T1000 (cell line): Measurements from ENCODE around the gene FKBP1A.

Experiments used
- DNase-seq: peaks from one replicate; lab custom pipeline; 2025; ENCODE audit warnings: mixed read lengths; lab: John Stamatoyannopoulos, UW

FKBP1A gene

GRCh38 chr20:1383623-1384404 is 9.0 kb downstream of the FKBP1A start:
- DNase-seq, result no peak

GRCh38 chr20:1382670-1383069 is 10.2 kb downstream of the FKBP1A start:
- DNase-seq, result no peak

DNA sequence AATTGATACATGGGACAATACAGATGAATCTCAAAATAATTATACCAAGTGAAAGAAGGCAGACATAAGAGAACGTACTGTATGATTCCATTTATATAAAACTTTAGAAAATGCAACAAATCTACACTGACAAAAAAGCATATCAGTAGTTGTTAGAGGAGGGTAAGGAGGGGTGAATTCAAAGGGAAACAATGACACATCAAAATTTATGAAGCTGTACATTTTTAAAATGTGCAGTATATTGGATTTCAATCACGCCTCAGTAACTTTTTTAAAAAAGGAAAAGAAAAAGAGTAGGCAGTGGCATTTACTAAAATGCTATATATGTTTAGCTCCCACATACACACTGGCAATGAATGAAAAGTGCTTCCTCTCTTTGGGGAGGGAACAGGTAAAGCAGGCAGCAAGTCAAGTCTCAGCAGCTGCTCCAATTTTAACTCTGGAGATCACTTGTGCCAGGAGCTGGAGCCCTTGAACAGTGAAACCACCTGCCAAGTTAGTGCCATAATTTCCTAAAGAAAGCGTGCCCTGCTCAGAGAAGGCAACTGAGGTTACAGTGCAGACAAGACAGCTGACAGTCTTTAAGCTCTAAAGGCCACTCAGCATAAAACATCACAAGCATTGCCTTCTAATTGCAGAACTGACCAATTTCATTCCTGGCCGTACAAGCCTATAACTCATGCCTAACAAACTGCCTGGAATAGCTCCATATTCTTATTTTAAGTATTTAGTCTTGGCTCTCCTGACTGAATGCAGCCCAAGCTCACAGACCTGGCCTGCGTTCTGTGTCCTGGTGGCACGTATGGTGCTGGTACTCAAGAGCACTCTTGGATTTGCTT is 10.9 kb downstream of the FKBP1A start:
- no peak for DNase-seq

- DNase-seq, result no peak
These were observed 14.1 kb downstream of the FKBP1A start for GRCh38 chr20:1378735-1379125.

- DNase-seq, result no peak
These were observed 14.7 kb downstream of the FKBP1A start for GRCh38 chr20:1377984-1378734.

DNA sequence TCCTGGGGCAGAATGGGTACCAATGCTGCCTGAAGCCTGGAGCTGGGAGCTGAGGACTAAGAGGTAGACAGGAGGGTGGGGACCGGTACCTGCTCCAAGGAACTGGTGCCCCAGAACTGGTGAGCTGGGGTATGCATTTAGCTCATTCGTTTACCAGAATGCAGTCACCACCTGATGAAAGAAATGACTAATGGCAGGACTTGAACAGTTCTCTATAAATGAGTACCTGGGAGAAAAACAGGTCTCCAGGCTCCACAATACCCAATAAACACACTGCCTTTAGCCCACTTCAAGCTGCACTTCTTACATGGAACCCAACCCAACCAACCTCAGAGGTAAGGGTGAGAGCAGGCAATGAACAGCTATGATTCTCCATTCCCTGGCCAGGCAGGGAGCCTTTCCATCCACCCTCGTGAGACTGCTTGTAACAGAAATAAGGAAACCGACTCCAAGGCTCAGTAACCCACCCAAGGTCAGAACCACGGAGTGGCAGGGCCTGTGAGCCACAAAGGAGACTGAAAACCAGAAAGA is 15.4 kb downstream of the FKBP1A start:
- no peak for DNase-seq

DNA sequence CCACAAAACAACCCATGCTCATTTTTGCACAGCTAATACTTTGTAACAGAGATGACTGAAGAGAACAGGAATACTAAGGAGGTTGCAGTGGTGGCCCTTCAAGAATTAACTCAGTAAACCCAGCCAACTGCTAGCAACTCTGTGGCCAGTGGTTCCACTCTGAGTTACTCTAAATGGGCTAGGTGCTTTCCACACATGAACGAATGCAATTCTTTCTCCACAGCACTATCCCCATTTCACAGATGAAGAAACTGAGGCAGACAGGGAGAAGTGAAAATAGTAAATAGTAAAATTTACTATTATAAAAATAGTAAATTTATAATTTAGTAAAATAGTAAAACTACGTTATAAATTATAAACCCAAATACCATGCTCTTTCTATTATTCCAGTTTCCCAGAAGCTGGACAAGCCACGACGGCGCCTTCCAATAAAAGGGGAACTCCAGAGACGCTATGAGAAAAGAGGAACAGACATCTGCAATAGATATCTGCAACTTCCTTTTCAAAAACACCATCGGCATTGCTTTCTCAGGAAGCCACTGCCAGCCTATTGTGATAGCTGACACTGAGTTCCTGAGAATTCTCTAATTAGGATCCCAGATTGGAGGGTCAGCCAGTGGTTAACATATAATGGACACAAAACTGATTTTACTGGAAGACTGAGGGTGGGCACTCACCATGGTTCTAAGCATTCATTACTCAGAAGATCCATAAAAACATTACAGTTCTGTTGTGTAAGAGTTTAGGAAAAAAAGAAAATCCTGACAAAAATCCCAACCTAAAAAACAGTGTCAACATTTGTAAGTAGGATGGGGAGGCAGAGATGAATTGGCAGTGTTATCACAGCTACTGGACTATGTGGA is 16.2 kb downstream of the FKBP1A start:
- no peak for DNase-seq

GRCh38 chr20:1376007-1376406 is 16.8 kb downstream of the FKBP1A start:
- DNase-seq, result no peak

GRCh38 chr20:1375515-1375914 is 17.3 kb downstream of the FKBP1A start:
- DNase-seq, result no peak

GRCh38 chr20:1374246-1374645 is 18.6 kb downstream of the FKBP1A start:
- DNase-seq, result no peak

- no peak for DNase-seq
These were observed 19.2 kb downstream of the FKBP1A start for GRCh38 chr20:1373614-1374013.

DNA sequence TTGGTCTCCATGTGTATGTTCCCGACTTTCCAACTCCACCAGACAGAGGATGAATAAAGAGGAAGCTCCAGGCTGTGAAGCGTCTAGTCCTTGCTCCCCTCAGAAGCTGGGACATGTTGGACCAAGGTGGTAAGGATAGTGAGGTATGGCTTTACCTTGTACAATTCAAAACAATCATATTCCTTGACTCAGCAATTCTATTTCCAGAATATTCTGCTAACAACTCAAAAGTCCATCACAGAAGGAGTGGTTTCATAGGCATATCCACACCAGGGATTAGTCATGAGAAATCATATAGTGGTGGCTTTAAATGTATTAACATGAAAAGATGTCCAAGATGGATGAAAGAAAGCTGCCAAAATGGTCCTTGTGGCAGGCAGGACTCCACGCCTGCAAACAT is 19.8 kb downstream of the FKBP1A start:
- DNase-seq, result no peak

- no peak for DNase-seq
These were observed 20.9 kb downstream of the FKBP1A start for GRCh38 chr20:1371830-1372539.

- DNase-seq, result no peak
These were observed 21.6 kb downstream of the FKBP1A start for GRCh38 chr20:1371202-1371782.

DNA sequence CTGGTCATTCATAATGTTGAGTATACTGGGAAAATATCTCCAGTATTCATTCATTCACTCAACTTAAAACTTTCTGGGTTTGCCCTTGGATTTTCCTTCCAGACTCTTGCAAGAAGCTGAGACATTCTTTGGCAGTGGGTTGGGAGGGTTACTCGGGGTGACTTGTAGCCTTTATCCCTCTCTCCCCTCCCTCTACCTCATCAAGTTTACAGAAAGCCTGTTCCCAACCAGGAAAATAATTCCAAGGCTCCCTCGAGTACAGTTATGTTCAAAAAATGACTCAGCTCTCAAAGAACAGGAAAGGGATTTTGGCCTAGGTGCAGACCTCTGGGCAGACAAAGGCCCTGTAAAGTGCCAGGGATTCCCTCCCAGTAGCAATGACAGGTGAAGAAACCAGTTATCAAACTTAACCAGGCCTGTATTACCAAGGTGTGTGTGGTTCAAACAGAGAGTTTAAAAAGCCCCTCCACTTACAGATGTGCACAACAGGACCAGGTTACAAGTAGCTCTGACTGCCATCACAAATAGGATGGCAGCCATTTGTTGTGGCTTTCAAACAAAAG is 22.2 kb downstream of the FKBP1A start:
- DNase-seq, result no peak

GRCh38 chr20:1369970-1370369 is 22.9 kb downstream of the FKBP1A start:
- no peak for DNase-seq

DNA sequence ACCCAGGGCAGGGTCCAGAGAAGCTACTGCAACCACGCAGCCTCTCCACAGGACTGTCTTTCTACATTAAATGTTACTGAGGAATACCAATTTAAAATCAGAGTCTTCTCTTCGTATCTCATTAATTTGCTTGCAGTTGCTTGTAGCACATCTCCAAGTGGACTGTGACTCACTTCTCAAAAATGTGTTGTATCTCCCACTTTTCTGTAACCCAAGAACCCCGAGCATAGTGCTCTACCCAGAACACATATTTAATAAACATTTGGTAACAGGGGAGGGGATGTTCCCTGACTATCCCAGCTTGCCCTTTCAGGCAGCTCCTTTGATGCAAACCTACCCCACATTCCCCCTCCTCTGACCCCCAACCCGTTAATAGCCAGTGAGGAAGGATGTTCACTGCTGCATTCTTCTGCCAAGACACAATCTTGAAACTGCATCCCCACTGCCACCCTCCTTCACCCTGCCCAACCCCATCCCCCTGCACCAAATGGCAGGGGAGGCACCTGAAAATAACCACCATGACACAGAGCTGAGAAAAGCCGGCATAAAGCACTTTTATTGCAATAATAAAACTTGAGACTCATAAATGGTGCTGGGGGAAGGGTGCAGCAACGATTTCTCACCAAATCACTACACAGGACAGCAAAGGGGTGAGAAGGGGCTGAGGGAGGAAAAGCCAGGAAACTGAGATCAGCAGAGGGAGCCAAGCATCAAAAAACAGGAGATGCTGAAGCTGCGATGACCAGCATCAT is 24.2 kb downstream of the FKBP1A start:
- DNase-seq, result no peak

DNA sequence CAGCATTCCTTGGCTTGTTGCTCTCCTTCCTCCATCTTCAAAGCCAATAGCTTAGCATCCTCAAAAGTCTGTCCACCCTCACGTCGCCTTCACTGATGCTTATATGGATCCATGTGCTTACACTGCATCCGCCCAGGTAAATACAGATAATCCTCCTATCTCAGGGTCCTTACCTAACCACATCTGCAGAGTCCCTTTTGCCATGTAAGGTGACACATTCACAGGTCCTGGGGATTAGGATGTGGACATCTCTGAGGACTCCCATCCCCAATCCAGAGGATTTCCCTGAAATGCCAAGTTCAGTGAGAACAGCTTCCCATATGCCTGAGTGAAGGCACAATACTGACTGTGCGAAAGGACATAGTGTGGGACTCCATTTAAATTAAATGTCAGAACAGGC is 25.4 kb downstream of the FKBP1A start:
- DNase-seq, result no peak

DNA sequence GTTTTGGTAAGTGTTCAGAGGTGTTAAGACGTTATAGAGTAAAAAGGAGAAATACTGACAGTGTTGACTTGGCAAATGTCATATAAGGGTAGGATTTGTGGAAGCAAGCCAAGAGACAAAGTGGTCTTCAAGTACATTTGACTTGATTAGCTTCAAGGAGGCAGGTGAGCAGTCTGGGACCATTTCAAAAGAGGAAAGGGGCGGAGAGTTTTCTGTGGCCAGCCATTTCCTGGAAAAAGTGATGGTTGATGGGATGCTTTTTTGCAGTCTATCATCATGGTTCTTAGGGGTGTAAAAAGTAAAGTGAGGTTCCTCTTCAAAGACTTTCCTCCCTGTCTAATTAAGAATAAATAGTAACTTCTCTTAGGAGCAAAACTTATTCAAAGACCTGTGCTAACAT is 28.7 kb downstream of the FKBP1A start:
- no peak for DNase-seq
